Activated CD4-positive, alpha-beta memory T cell treated with anti-CD3 and anti-CD28 coated beads, Interleukin-2, amount 10 ng/mL, durations not matched to agents 7 days and 5 days (primary cell): ENCODE results near the gene TLE4. TPM values are rescaled to one million over a fixed set of nuclear protein-coding genes. Genes with fewer than 3 reads are reported as not detected.

ENCODE experiments used
- CTCF ChIA-PET: fragments of 350-600 bp; sonication (Branson Sonifier 250); formaldehyde crosslinking; loops from one replicate; lab custom pipeline; 2021; ENCODE audit warnings: antibody characterized with exemption, inconsistent platforms; lab: Charles Lee
- POLR2A ChIA-PET: fragments of 350-600 bp; sonication (Branson Sonifier 250); formaldehyde crosslinking; loops from one replicate; lab custom pipeline; 2021; ENCODE audit warnings: antibody characterized with exemption; lab: Charles Lee
- DNase-seq: peaks from one replicate; pipeline ENCODE4 v3.0.0-alpha.2; 2020
- H3K27ac Mint-ChIP-seq: one replicate; pipeline ENCODE4 v1.8.0; 2021; ENCODE audit warnings: mild to moderate bottlenecking, mixed read lengths
- H3K27me3 Mint-ChIP-seq: one replicate; pipeline ENCODE4 v1.8.0; 2021; ENCODE audit warnings: mixed read lengths
- H3K36me3 Mint-ChIP-seq: one replicate; pipeline ENCODE4 v1.8.0; 2021; ENCODE audit warnings: low read depth, mixed read lengths
- H3K4me1 Mint-ChIP-seq: one replicate; pipeline ENCODE4 v1.8.0; 2021; ENCODE audit warnings: mixed read lengths
- H3K4me3 Mint-ChIP-seq: one replicate; pipeline ENCODE4 v1.8.0; 2021; ENCODE audit warnings: mild to moderate bottlenecking, mixed read lengths
- H3K9me3 Mint-ChIP-seq: one replicate; pipeline ENCODE4 v1.8.0; 2021; ENCODE audit warnings: mixed read lengths
- total RNA-seq, 2 experiments: library from RNA; stranded (reverse); gene quantifications; one replicate each; pipeline ENCODE4 v1.2.3, GENCODE V29; 2021

Gene TLE4
- total RNA-seq, 2 experiments from 2014 or later, result 33.3 to 38.3 TPM

DNA sequence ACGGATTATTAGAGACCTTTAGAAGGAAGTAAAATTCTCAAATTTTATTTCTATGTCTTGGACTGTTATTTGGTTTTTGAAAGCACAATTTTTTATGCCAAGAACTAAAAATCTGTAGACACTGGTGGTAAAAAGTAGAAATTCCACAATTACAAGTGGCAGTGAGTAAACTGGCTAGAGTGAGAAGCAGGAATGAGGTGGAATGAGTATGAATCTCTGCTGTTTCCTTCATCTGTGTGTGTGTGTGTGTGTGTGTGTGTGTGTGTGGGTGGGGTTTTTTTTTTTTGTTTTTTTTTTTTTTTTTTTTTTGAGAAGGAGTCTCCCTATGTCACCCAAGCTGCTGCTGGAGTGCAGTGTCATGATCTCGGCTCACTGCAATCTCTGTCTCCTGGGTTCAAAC is 94.2 kb downstream of the TLE4 start:
- CTCF ChIA-PET, result no interaction called here
- peaks cover 8% of the 10 kb centered on the region for H3K4me1 Mint-ChIP-seq

DNA sequence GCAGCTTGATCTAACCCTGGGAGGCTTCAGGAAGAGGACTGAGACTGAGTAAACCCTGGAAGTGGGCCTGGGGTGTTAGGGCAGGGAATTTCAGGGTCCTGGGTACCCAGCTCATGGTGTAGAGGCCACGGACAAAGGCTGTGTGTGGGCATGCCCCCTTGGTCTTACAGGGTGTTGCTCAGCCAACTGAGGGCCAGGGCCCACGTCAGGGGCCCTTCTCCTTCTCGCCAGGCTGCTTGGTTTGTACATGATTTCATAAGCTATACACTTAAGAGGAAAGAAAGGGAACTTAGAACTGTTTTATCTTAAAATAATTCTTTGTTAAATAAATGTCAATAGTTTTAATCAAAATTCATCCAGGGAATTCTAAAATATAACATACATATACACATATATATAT is 95.4 kb downstream of the TLE4 start:
- no peak for DNase-seq
- Mint-ChIP-seq H3K27ac (no peak overlapping the region), H3K27me3 (no peaks in the 10 kb centered on the region), H3K4me3 (no peak overlapping the region), H3K4me1 (peaks cover 5% of the 10 kb centered on the region), H3K9me3 (no peaks in the 10 kb centered on the region), H3K36me3 (peaks cover 17% of the 10 kb centered on the region)
- POLR2A ChIA-PET, result no interaction called here
- CTCF ChIA-PET, result no interaction called here

More for the DNA sequence above, 94.2 kb downstream of the TLE4 start:
- POLR2A ChIA-PET, result interaction anchor here (1.2 kb wide), 1 partner anchor 94 kb away, joined by 4 read pairs; the partner anchor contains the start of gene TLE4
- H3K36me3 Mint-ChIP-seq, result peaks cover 9% of the 10 kb centered on the region
- no peak for DNase-seq
- H3K27me3 Mint-ChIP-seq, result no peaks in the 10 kb centered on the region
- H3K4me3 Mint-ChIP-seq, result no peak overlapping the region
- H3K9me3 Mint-ChIP-seq, result no peaks in the 10 kb centered on the region
- no peak overlapping the region for H3K27ac Mint-ChIP-seq

DNA sequence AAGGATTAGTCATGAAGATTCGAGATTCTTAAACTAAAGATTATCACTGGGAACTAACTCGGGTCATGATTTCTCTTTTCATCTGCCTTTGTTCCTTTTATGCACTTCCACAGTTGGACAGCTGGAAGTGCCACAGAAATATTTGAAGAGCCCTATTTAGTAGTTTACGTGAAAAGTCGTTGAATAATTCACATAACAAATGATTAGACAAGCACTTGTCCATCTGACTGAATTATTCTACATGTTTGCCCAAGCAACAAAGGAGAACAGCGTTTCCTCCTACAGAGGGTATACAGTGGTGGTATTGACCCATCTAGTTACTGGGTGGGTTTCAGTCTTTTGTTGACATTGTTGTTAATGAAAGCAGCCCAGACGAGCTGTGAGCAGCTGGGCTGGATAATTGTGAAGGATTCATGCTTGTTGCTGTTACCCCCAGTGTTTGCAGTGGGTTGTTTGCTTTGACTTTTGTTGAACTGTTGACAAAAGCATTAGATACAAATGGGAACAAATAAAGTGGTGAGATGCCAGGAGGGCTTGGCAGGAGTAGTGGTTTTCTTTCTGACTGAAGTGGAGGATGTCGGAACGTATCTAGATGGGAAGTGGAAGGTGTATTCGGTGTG is 96.2 kb downstream of the TLE4 start:
- POLR2A ChIA-PET, result no interaction called here
- no peaks in the 10 kb centered on the region for H3K9me3 Mint-ChIP-seq
- H3K4me1 Mint-ChIP-seq, result peaks cover 5% of the 10 kb centered on the region
- CTCF ChIA-PET, result no interaction called here
- no peaks in the 10 kb centered on the region for H3K27me3 Mint-ChIP-seq
- no peak for DNase-seq
- no peak overlapping the region for H3K27ac Mint-ChIP-seq
- H3K36me3 Mint-ChIP-seq, result peaks cover 17% of the 10 kb centered on the region
- no peak overlapping the region for H3K4me3 Mint-ChIP-seq

DNA sequence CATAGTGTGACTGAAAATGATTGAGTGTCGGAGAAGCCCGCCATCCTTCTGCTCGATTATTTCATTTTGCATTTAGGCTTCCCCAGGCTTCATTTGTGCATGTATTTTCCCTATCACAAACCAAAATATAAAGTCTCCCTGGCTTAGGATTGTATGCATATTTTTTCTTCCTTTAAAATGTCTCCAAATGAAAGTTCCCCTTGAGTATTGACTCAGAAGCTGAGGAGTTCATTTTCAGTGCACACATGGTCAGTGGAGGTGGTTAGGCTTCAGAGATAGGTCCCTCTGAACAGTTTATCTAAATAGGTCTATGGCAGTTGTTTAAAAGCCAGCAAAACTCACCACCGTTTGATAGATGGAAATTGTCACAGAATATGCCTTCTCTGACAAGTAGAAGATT is 97.2 kb downstream of the TLE4 start:
- peaks cover 11% of the 10 kb centered on the region for H3K4me1 Mint-ChIP-seq
- CTCF ChIA-PET, result interaction anchor here (0.7 kb wide), 1 partner anchor 95 kb away, joined by 3 read pairs; no protein-coding TSS in a partner anchor
- no peak for DNase-seq
- H3K27me3 Mint-ChIP-seq, result no peaks in the 10 kb centered on the region
- H3K36me3 Mint-ChIP-seq, result peaks cover 17% of the 10 kb centered on the region
- H3K9me3 Mint-ChIP-seq, result no peaks in the 10 kb centered on the region
- no peak overlapping the region for H3K4me3 Mint-ChIP-seq
- H3K27ac Mint-ChIP-seq, result no peak overlapping the region
- POLR2A ChIA-PET, result no interaction called here

DNA sequence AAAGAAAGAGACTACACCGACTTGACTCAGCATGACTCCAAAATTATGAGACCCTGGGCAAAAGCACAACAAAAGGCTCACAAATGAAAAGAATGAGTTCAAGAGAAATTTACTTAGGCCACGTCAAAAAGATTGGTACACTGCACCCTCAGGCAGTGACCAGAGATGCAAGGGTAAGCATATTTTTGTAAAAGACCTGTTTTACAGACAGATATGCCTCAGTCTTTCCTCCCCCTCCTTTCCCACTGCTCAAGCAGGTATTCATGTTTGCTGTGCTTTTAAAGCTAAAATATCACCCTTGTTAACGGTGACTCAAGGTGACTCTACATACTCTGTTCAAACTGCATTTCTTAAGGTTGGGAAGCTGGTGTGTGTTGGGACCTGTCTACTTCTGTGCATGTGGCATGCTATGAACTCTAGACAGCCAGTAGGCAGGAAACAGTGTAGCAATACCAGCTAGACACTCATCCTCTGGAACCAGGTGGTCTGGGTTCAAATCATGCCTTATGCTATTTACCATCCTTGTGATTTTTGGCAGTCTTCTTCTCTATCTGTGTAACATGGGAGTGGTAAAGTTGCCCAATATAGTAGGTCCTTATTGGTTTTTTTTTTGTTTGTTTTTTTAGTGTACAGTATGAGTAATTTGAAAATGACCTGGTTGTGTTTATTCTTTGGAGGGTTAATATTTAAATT is 98.7 kb downstream of the TLE4 start:
- H3K27me3 Mint-ChIP-seq, result no peaks in the 10 kb centered on the region
- POLR2A ChIA-PET, result no interaction called here
- no peak overlapping the region for H3K27ac Mint-ChIP-seq
- peaks cover 13% of the 10 kb centered on the region for H3K4me1 Mint-ChIP-seq
- CTCF ChIA-PET, result no interaction called here
- no peak for DNase-seq
- H3K9me3 Mint-ChIP-seq, result no peaks in the 10 kb centered on the region
- peaks cover 17% of the 10 kb centered on the region for H3K36me3 Mint-ChIP-seq
- no peak overlapping the region for H3K4me3 Mint-ChIP-seq

DNA sequence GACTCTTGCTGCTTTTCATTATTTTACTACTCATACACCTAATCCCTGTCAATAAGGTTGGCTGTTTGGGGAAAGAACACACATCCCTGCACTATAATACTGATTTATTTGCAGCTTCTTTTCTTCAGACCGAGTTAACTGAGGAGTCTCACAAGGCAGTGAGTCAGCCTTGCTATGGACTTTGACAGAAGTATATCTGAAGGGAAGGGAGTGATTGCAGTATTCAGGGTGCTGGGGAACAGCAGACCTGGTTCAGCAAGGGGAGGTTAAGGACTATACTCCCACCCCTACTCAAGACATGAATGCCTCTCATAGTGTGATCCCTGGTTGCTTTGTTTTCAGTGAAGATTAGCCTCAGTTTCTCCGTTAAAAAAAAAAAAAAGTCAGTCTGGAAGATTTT is 99.8 kb downstream of the TLE4 start:
- DNase-seq, result no peak
- H3K36me3 Mint-ChIP-seq, result peaks cover 20% of the 10 kb centered on the region
- H3K4me3 Mint-ChIP-seq, result no peak overlapping the region
- ChIA-PET CTCF (no interaction called here), POLR2A (no interaction called here)
- H3K27ac Mint-ChIP-seq, result no peak overlapping the region
- H3K9me3 Mint-ChIP-seq, result no peaks in the 10 kb centered on the region
- H3K27me3 Mint-ChIP-seq, result no peaks in the 10 kb centered on the region
- peaks cover 10% of the 10 kb centered on the region for H3K4me1 Mint-ChIP-seq

DNA sequence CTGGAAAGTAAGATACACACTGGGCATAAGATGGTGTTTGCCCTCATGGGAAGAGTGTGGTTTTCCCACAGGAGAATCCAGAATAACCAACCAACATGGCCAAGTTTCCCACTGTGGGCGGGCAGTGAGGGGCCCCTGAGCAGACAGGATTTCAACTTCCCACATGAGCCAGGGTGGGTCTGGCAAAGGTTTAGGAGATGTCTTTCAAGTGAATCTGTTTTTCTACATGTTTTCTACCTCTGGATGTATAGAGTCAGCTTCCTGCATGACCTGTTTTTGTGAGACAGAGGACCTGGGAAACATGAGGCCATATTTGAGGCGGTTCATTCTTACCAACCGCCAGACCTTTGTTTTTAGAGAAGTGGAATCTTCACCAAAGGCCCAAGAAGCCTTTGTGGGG is 100.5 kb downstream of the TLE4 start:
- POLR2A ChIA-PET, result no interaction called here
- CTCF ChIA-PET, result no interaction called here
- H3K36me3 Mint-ChIP-seq, result peaks cover 21% of the 10 kb centered on the region
- no peak overlapping the region for H3K4me3 Mint-ChIP-seq
- H3K27ac Mint-ChIP-seq, result no peak overlapping the region
- H3K9me3 Mint-ChIP-seq, result no peaks in the 10 kb centered on the region
- no peaks in the 10 kb centered on the region for H3K27me3 Mint-ChIP-seq
- no peak for DNase-seq
- H3K4me1 Mint-ChIP-seq, result peaks cover 10% of the 10 kb centered on the region

DNA sequence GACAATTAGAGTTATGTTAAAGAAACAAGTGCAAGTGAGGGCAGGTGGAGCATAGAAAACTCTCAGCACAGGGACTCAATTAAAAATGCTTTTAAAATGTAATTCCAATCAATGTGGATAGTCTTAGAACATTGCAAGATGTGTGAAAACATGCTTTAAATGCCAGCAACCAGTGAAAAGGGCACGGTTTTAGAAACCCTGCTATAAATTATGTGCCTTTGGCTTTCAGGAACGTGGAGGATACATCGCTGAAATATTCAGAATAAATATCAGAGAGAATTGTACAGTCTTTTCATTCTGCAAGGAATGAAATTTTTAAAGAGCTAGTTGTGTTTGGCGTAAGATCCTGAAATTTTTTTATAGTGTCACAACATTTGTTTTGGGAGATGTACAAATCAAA is 101.1 kb downstream of the TLE4 start:
- Mint-ChIP-seq H3K27me3 (no peaks in the 10 kb centered on the region), H3K36me3 (peaks cover 19% of the 10 kb centered on the region), H3K4me1 (peaks cover 10% of the 10 kb centered on the region), H3K4me3 (no peak overlapping the region), H3K27ac (no peak overlapping the region), H3K9me3 (no peaks in the 10 kb centered on the region)
- DNase-seq, result no peak
- ChIA-PET POLR2A (no interaction called here), CTCF (no interaction called here)

DNA sequence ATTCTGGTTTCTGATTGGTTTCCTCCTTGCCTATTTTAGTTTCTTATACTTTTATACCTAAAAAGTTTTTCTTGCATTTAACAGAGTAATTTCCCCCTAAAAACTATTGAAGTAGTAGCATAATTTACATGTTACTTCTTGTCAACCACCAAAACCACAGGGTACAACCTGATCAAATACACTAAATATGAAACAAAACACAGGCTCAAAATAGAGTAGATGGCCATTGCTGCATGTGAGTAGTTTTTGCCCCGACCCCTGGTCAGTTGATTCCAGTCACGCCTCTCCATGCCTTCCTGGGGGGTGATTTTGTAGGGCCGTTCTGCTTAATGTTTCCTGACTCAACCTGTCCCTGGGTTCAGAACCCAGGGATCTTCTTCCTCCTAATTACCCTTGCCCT is 101.8 kb downstream of the TLE4 start:
- POLR2A ChIA-PET, result no interaction called here
- Mint-ChIP-seq H3K27ac (no peak overlapping the region), H3K9me3 (no peaks in the 10 kb centered on the region), H3K27me3 (no peaks in the 10 kb centered on the region), H3K4me1 (peaks cover 10% of the 10 kb centered on the region), H3K4me3 (no peak overlapping the region), H3K36me3 (peaks cover 19% of the 10 kb centered on the region)
- no peak for DNase-seq
- CTCF ChIA-PET, result no interaction called here

DNA sequence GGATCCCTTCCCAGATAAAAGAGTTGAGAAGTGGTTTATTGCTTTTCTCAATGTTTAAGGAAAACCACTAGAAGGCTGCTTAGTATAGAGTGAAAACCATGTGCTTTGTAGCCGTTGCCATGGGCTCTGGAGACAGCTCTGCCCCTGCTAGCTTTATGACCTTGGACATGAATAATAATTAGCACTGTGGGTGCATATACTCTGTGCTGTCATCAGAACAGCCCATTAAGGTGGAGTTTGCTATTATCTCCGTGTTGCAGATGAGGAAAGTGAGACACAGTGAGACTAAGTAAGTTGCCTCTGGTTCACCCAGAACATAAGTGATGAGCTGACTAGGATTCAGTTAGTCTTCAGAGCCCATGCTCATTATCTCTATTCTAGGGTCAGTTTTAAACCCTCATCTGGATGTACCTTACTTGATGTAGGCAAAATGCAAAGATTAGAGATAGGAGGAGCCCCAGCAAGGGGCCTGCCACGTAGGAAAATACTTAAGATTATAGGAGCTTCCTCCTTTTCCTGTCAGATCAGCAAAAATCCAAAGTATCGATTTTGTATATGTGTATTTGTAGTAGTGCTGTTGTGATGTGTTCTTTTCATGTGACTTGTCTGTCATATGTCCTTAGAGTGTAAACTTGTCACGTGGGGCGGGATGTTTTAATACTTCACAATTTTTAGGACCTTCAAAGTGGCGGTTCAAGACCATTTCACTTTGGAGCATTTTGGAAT is 102.5 kb downstream of the TLE4 start:
- peaks cover 10% of the 10 kb centered on the region for H3K4me1 Mint-ChIP-seq
- H3K27ac Mint-ChIP-seq, result no peak overlapping the region
- H3K9me3 Mint-ChIP-seq, result no peaks in the 10 kb centered on the region
- H3K27me3 Mint-ChIP-seq, result no peaks in the 10 kb centered on the region
- H3K36me3 Mint-ChIP-seq, result peaks cover 19% of the 10 kb centered on the region
- ChIA-PET CTCF (no interaction called here), POLR2A (interaction anchor here (0.6 kb wide), 1 partner anchor 588 kb away, joined by 6 read pairs; no protein-coding TSS in a partner anchor)
- no peak for DNase-seq
- no peak overlapping the region for H3K4me3 Mint-ChIP-seq

DNA sequence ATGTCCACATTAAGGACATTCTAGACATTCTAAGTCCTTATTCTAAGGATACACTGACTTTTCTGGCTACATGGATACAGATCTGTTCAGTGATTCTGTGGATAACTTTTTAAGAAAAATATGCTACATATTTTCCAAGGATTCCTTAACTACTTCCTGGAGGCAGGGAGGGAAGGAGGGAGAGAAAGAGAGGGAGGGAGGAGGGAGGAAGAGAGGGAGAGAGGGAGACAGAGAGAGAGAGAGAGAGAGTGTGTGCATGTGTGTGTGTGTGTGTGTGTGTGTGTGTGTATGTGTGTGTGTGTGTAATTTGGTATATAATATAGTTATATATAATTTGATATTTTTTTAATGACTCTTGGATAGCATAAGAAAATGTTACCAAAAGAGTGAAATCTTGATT is 109.8 kb downstream of the TLE4 start:
- ChIA-PET CTCF (no interaction called here), POLR2A (no interaction called here)
- no peak overlapping the region for H3K27ac Mint-ChIP-seq
- peaks cover 3% of the 10 kb centered on the region for H3K36me3 Mint-ChIP-seq
- peaks cover 6% of the 10 kb centered on the region for H3K4me1 Mint-ChIP-seq
- no peaks in the 10 kb centered on the region for H3K9me3 Mint-ChIP-seq
- no peak for DNase-seq
- H3K27me3 Mint-ChIP-seq, result no peaks in the 10 kb centered on the region
- no peak overlapping the region for H3K4me3 Mint-ChIP-seq

DNA sequence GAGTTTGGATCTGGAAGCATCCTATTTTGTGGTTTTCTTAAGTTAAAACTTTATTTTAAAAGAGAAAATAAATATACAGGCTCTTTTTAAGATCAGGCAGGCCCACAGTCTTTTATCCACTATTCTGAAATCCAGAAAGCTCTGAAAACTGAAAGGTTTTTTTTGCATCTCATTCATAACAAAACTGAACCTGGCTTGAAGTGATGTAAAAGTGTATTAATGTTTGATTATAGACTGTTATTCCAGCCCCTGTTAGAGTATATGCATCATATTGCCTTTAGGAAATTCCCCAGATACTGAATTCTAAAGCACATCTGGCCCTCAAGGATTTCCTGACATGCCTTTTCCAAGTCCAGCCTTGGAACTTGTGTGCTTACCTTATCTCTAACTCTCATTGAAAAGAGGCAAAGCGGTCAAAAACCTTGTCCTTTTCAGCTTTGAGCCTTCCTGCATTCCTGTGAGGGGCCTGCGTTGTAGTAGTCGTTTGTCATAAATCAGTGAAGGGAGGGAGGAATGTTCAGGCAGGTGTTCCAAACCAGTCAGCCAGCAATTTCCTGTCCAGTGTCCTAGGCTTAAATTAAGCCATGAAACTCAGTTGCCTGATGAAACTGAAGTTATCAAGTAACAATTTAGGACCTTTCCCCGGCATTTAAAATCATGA is 110.4 kb downstream of the TLE4 start:
- CTCF ChIA-PET, result no interaction called here
- no peak for DNase-seq
- POLR2A ChIA-PET, result no interaction called here
- H3K27ac Mint-ChIP-seq, result no peak overlapping the region
- no peaks in the 10 kb centered on the region for H3K27me3 Mint-ChIP-seq
- H3K4me3 Mint-ChIP-seq, result no peak overlapping the region
- peaks cover 5% of the 10 kb centered on the region for H3K36me3 Mint-ChIP-seq
- H3K4me1 Mint-ChIP-seq, result peaks cover 12% of the 10 kb centered on the region
- H3K9me3 Mint-ChIP-seq, result no peaks in the 10 kb centered on the region

DNA sequence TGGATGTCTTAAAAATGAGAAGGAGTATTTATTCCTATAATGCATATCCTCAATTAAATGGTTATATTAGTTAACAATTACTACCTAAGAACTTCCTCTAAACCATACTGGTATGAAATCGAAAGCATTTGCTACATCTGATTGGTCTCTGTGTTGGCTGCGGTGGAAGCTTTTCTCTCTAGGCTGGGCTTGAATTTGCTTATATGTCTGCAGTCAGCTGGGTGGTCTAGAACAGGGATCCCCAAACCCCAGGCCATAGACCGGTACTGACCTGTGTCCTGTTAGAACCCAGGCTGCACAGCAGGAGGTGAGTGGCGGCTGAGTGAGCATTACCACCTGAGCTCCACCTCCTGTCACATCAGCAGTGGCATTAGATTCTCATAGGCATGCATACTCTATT is 112.3 kb downstream of the TLE4 start:
- no peaks in the 10 kb centered on the region for H3K9me3 Mint-ChIP-seq
- no peaks in the 10 kb centered on the region for H3K27me3 Mint-ChIP-seq
- H3K27ac Mint-ChIP-seq, result no peak overlapping the region
- no peak for DNase-seq
- peaks cover 23% of the 10 kb centered on the region for H3K4me1 Mint-ChIP-seq
- ChIA-PET CTCF (no interaction called here), POLR2A (no interaction called here)
- no peak overlapping the region for H3K4me3 Mint-ChIP-seq
- H3K36me3 Mint-ChIP-seq, result peaks cover 12% of the 10 kb centered on the region
